HepG2 (cell line): ENCODE results near the gene PLEKHN1. TPM values are rescaled to one million over a fixed set of nuclear protein-coding genes. Genes with fewer than 3 reads are reported as not detected.

Experiments
- ATAC-seq: fragments of 200-7000 bp; cut with Tn5 transposase; 3 replicates; pipeline ENCODE4 v1.9.1; 2020; ENCODE audit warnings: mild to moderate bottlenecking, moderate library complexity
- BruUV-seq: library from RNA; stranded (reverse); fragments of 400-500 nt; replicated peaks from 2 replicates; lab custom pipeline; 2021; lab: Mats Ljungman, UMichigan
- CTCF ChIA-PET: fragments of 300-600 bp; formaldehyde crosslinking; extraction: SDS; loops from one replicate; lab custom pipeline; 2021; ENCODE audit warnings: low total read pairs, inconsistent platforms, low intra/inter-chr PET ratio; lab: Yijun Ruan, JAX
- POLR2A ChIA-PET: fragments of 350-600 bp; sonication (Branson Sonifier 250); formaldehyde crosslinking; loops from one replicate; lab custom pipeline; 2020; ENCODE audit warnings: antibody characterized with exemption, inconsistent platforms; lab: Yijun Ruan, JAX
- DNase-seq: peaks from one replicate; pipeline ENCODE4 v3.0.0-alpha.2; 2015; ENCODE audit warnings: low spot score
- FAIRE-seq: peaks from 3 replicates; lab custom pipeline; 2011; peaks lifted over from hg19 to GRCh38; lab: Jason Lieb, UNC
- H2AFZ ChIP-seq: one replicate; pipeline ENCODE4 v1.6.1; 2011; ENCODE audit warnings: low read length, inconsistent platforms
- H3K27ac ChIP-seq: fragments of 300-600 bp; 3 replicates; pipeline ENCODE4 v1.8.0; 2011; ENCODE audit warnings: mixed run types, mild to moderate bottlenecking, mixed read lengths, low read length, inconsistent platforms; ENCODE audit not compliant: insufficient read depth; ENCODE audit errors: extremely low read length
- H3K27me3 ChIP-seq, 2 experiments: fragments of 200-600 bp in 1 of 2; 2 replicates in 1 of 2; 3 replicates in 1 of 2; pipeline versions ENCODE4 v1.6.0 to v1.8.0; 2011; ENCODE audit warnings: low read length in 2 of 2, mild to moderate bottlenecking in 2 of 2, moderate library complexity in 2 of 2, inconsistent platforms in 1 of 2; ENCODE audit not compliant: insufficient read depth in 2 of 2, control insufficient read depth in 1 of 2
- H3K36me3 ChIP-seq, 2 experiments: fragments of 200-600 bp in 1 of 2; replicated peaks in 1 of 2; 2 replicates in 1 of 2; 3 replicates in 1 of 2; pipeline versions ENCODE4 v1.5.1 to v1.8.0; 2011; ENCODE audit warnings: low read length in 2 of 2, inconsistent platforms in 1 of 2; ENCODE audit not compliant: insufficient read depth in 2 of 2, control insufficient read depth in 1 of 2
- H3K4me1 ChIP-seq: 2 replicates; pipeline ENCODE4 v1.5.1; 2012; ENCODE audit warnings: low read length, inconsistent platforms; ENCODE audit not compliant: insufficient read depth
- H3K4me2 ChIP-seq: 2 replicates; pipeline ENCODE4 v1.6.0; 2011; ENCODE audit warnings: low read depth, low read length, inconsistent platforms
- H3K4me3 ChIP-seq, 3 experiments: fragments of 200-600 bp in 1 of 3; sonication (generic), shearing (Covaris generic) in 1 of 3; replicated peaks in 1 of 3; 2 replicates each; pipeline ENCODE4 v1.5.1; 2011 to 2016; ENCODE audit warnings: low read length in 3 of 3, inconsistent platforms in 2 of 3, low read depth in 2 of 3, mild to moderate bottlenecking in 2 of 3, control low read depth in 1 of 3, mixed read lengths in 1 of 3; ENCODE audit not compliant: insufficient read depth in 1 of 3
- H3K79me2 ChIP-seq: one replicate; pipeline ENCODE4 v1.6.1; 2011; ENCODE audit warnings: low read length, inconsistent platforms; ENCODE audit not compliant: insufficient read depth
- H3K9ac ChIP-seq: 2 replicates; pipeline ENCODE4 v1.6.0; 2011; ENCODE audit warnings: mild to moderate bottlenecking, low read depth, low read length, inconsistent platforms; ENCODE audit not compliant: insufficient read depth
- H3K9me3 ChIP-seq: 2 replicates; pipeline ENCODE4 v1.5.1; 2012; ENCODE audit warnings: mild to moderate bottlenecking, low read length
- H4K20me1 ChIP-seq: 2 replicates; pipeline ENCODE4 v1.6.0; 2011; ENCODE audit warnings: inconsistent platforms, mild to moderate bottlenecking, low read length, moderate library complexity; ENCODE audit not compliant: insufficient read depth
- EZH2 ChIP-seq: conservative IDR thresholded peaks from 2 replicates; pipeline ENCODE4 v1.6.1; 2012; ENCODE audit warnings: mild to moderate bottlenecking, low read depth, low read length, moderate library complexity
- HIVEP1 ChIP-seq: sonication (generic); formaldehyde crosslinking; IDR thresholded peaks from 2 replicates; pipeline ENCODE4 v1.4.0; 2020; ENCODE audit warnings: mild to moderate bottlenecking, missing genetic modification reagents
- KAT2B ChIP-seq: fragments of 150-350 bp; IDR thresholded peaks from 2 replicates; pipeline ENCODE4 v1.6.1; 2014; ENCODE audit warnings: low read depth, low read length, borderline replicate concordance
- MTF2 ChIP-seq: sonication (generic); formaldehyde crosslinking; IDR thresholded peaks from 2 replicates; pipeline ENCODE4 v1.5.0; 2020; ENCODE audit warnings: missing genetic modification reagents, borderline replicate concordance
- NFAT5 ChIP-seq: sonication (generic); formaldehyde crosslinking; IDR thresholded peaks from 2 replicates; pipeline ENCODE4 v1.4.0; 2020; ENCODE audit warnings: missing genetic modification reagents
- PRDM4 ChIP-seq: sonication (generic); formaldehyde crosslinking; IDR thresholded peaks from 2 replicates; pipeline ENCODE4 v1.9.0; 2021; ENCODE audit warnings: missing genetic modification reagents, borderline replicate concordance
- ZNF12 ChIP-seq: sonication (generic); formaldehyde crosslinking; IDR thresholded peaks from 2 replicates; pipeline ENCODE4 v1.5.0; 2020; ENCODE audit warnings: missing genetic modification reagents
- ZNF253 ChIP-seq: sonication (generic); formaldehyde crosslinking; IDR thresholded peaks from 2 replicates; pipeline ENCODE4 v1.8.0; 2022; ENCODE audit warnings: mild to moderate bottlenecking, missing genetic modification reagents, borderline replicate concordance
- ZNF576 ChIP-seq: sonication (generic); formaldehyde crosslinking; IDR thresholded peaks from 2 replicates; pipeline ENCODE4 v1.4.0; 2020; ENCODE audit warnings: mild to moderate bottlenecking, missing genetic modification reagents
- ZNF616 ChIP-seq: sonication (generic); formaldehyde crosslinking; IDR thresholded peaks from 2 replicates; pipeline ENCODE4 v1.5.0; 2020; ENCODE audit warnings: low read depth, mild to moderate bottlenecking, missing genetic modification reagents
- ZNF776 ChIP-seq: sonication (generic); formaldehyde crosslinking; IDR thresholded peaks from 2 replicates; pipeline ENCODE4 v1.4.0; 2020; ENCODE audit warnings: mild to moderate bottlenecking, missing genetic modification reagents
- ZSCAN25 ChIP-seq: sonication (generic); formaldehyde crosslinking; IDR thresholded peaks from 2 replicates; pipeline ENCODE4 v1.8.0; 2022; ENCODE audit warnings: mild to moderate bottlenecking, missing genetic modification reagents
- WGBS: methylation state at CpG from one replicate; pipeline ENCODE4 v1.1.6; 2017; ENCODE audit warnings: low lambda C conversion rate; 5-methylcytosine and 5-hydroxymethylcytosine counted together
- in situ Hi-C: cut with HindIII; loops from 2 replicates; pipeline ENCODE4 v1.10.0; 2017; ENCODE audit warnings: low pct_unique_long_range_greater_than_20kb; ENCODE audit not compliant: extremely low pct_ligation_motif_present
- intact Hi-C: fragments of 100-400 bp; cut with micrococcal nuclease; formaldehyde crosslinking; loops from one replicate; pipeline ENCODE4 v1.10.0; 2022; ENCODE audit not compliant: unreplicated experiment
- polyA plus RNA-seq, 8 experiments: library from polyadenylated mRNA; depleted of rRNA in 3 of 8; stranded (reverse) in 7 of 8; unstranded in 1 of 8; fragments of >200 nt; fragmentation: Illumina TruSeq in 4 of 8; extraction: Trizol in 4 of 8; gene quantifications; 2 replicates each; pipeline versions ENCODE4 v1.2.1 to v1.2.3, GENCODE V29; 2011 to 2016; ENCODE audit warnings: low read depth in 4 of 8, missing spikeins in 1 of 8, mixed read lengths in 1 of 8; ENCODE audit not compliant: insufficient read depth in 1 of 8
- total RNA-seq, 5 experiments: library from RNA; depleted of rRNA; stranded (reverse); fragments of >200 nt; fragmentation: Illumina TruSeq; extraction: Trizol; gene quantifications; 2 replicates each; pipeline ENCODE4 v1.2.3, GENCODE V29; 2016; ENCODE audit warnings: low read depth in 1 of 5

The PLEKHN1 gene
- total and polyA plus RNA-seq, 2 of the 13 experiments (the other 11 are each of a cell fraction or from before 2014, with no cell fraction given), result 0.42 to 0.58 TPM

- Histone ChIP-seq H3K27me3 (peaks cover 44 to 85% of the 10 kb centered on the region in 2 experiments), H3K27ac (no peak overlapping the region), H3K9me3 (no peaks in the 10 kb centered on the region), H3K4me3 (peak overlapping the region in 2 of 3 experiments; percentile 16 to 62; a peak in 2 of 6 replicates), H3K9ac (no peak overlapping the region), H3K36me3 (no peaks in the 10 kb centered on the region), H4K20me1 (peaks cover 3% of the 10 kb centered on the region; the same call in 1 of the 2 replicates), H3K79me2 (no peaks in the 10 kb centered on the region), H2AFZ (no peak overlapping the region), H3K4me1 (peaks cover 17% of the 10 kb centered on the region), H3K4me2 (peak overlapping the region; percentile 60)
- ChIA-PET POLR2A (no interaction called here), CTCF (no interaction called here)
- intact Hi-C loops, result no loop called here
- WGBS, result 0% methylated on average over 2 of the region's 65 CpGs
- peak; percentile 85; the same call in 1 of the 2 replicates for TF ChIP-seq MTF2 (CRISPR knock-in tag)
- TF ChIP-seq ZNF576 (CRISPR knock-in tag), result 0 out of 2 replicates have a peak, but pooled peaks have one; percentile 20
- no peak for TF ChIP-seq ZNF616 (CRISPR knock-in tag)
- no peak for TF ChIP-seq KAT2B
- TF ChIP-seq EZH2, result peak; percentile 98
- TF ChIP-seq NFAT5 (CRISPR knock-in tag), result no peak
- TF ChIP-seq ZNF12, result no peak
- TF ChIP-seq HIVEP1, result 0 out of 2 replicates have a peak, but pooled peaks have one; percentile 35
- no peak for TF ChIP-seq ZNF253 (CRISPR knock-in tag)
- TF ChIP-seq ZNF776, result no peak
- peak; percentile 71 for TF ChIP-seq ZSCAN25
- TF ChIP-seq PRDM4 (CRISPR knock-in tag), result no peak
- BruUV-seq, result no TSS peak
- DNase-seq, result no peak
- in situ Hi-C loops, result no loop called here
- no peak for ATAC-seq
- FAIRE-seq, result no peak
Observed at GRCh38 chr1:925561-926421, 40.5 kb upstream of the PLEKHN1 start.
